H9 (cell line): ENCODE measurements around the gene EAF2. TPM values are rescaled to one million over a fixed set of nuclear protein-coding genes. Genes with fewer than 3 reads are reported as not detected.

Experiments
- DNase-seq: peaks from one replicate; pipeline ENCODE4 v3.0.0-alpha.2; 2017
- H2AFZ ChIP-seq: one replicate; pipeline ENCODE4 v1.6.1; 2013; ENCODE audit warnings: mild to moderate bottlenecking, low read length, control low read depth, moderate library complexity
- H2AK5ac ChIP-seq: 2 replicates; pipeline ENCODE4 v1.6.1; 2013; ENCODE audit warnings: low read length, control low read depth, mixed read lengths; ENCODE audit not compliant: insufficient read length
- H2BK120ac ChIP-seq: one replicate; pipeline ENCODE4 v1.6.1; 2013; ENCODE audit warnings: low read depth, mild to moderate bottlenecking, low read length, control low read depth, inconsistent platforms; ENCODE audit not compliant: poor library complexity, severe bottlenecking
- H2BK12ac ChIP-seq: 2 replicates; pipeline ENCODE4 v1.6.1; 2013; ENCODE audit warnings: low read length, control low read depth, mixed read lengths, low read depth; ENCODE audit not compliant: insufficient read length
- H2BK15ac ChIP-seq: 2 replicates; pipeline ENCODE4 v1.6.1; 2013; ENCODE audit warnings: low read depth, low read length, control low read depth
- H2BK20ac ChIP-seq: one replicate; pipeline ENCODE4 v1.6.1; 2013; ENCODE audit warnings: low read depth, mild to moderate bottlenecking, low read length, control low read depth, inconsistent platforms; ENCODE audit not compliant: poor library complexity, severe bottlenecking
- H2BK5ac ChIP-seq: 2 replicates; pipeline ENCODE4 v1.6.1; 2013; ENCODE audit warnings: low read length, control low read depth, mixed read lengths; ENCODE audit not compliant: insufficient read length
- H3K14ac ChIP-seq: 2 replicates; pipeline ENCODE4 v1.6.1; 2013; ENCODE audit warnings: low read length, control low read depth; ENCODE audit not compliant: insufficient read depth
- H3K18ac ChIP-seq: 2 replicates; pipeline ENCODE4 v1.6.1; 2013; ENCODE audit warnings: low read depth, mild to moderate bottlenecking, mixed read lengths, low read length, control low read depth; ENCODE audit not compliant: insufficient read length
- H3K23ac ChIP-seq: 2 replicates; pipeline ENCODE4 v1.6.1; 2013; ENCODE audit warnings: low read length, control low read depth, mixed read lengths, low read depth; ENCODE audit not compliant: insufficient read length
- H3K23me2 ChIP-seq: 2 replicates; pipeline ENCODE4 v1.6.1; 2013; ENCODE audit warnings: low read depth, mild to moderate bottlenecking, mixed read lengths, low read length, control low read depth; ENCODE audit not compliant: insufficient read length, poor library complexity, severe bottlenecking
- H3K27ac ChIP-seq: 2 replicates; pipeline ENCODE4 v1.5.1; 2013; ENCODE audit warnings: low read length, control low read depth, mixed read lengths, low read depth; ENCODE audit not compliant: insufficient read length
- H3K27me3 ChIP-seq: 2 replicates; pipeline ENCODE4 v1.6.1; 2013; ENCODE audit warnings: low read length, control low read depth, inconsistent platforms; ENCODE audit not compliant: insufficient read depth
- H3K4ac ChIP-seq: 2 replicates; pipeline ENCODE4 v1.6.1; 2013; ENCODE audit warnings: low read depth, mild to moderate bottlenecking, control low read depth, inconsistent platforms, low read length, moderate library complexity
- H3K4me1 ChIP-seq: 2 replicates; pipeline ENCODE4 v1.6.1; 2013; ENCODE audit warnings: low read length, control low read depth, inconsistent platforms; ENCODE audit not compliant: insufficient read depth
- H3K4me2 ChIP-seq: 2 replicates; pipeline ENCODE4 v1.6.1; 2013; ENCODE audit warnings: low read length, control low read depth, mixed read lengths; ENCODE audit not compliant: insufficient read length, insufficient read depth
- H3K56ac ChIP-seq: 2 replicates; pipeline ENCODE4 v1.6.1; 2013; ENCODE audit warnings: low read depth, mild to moderate bottlenecking, mixed read lengths, low read length, control low read depth; ENCODE audit not compliant: insufficient read length
- H3K79me1 ChIP-seq: 2 replicates; pipeline ENCODE4 v1.6.1; 2013; ENCODE audit warnings: low read depth, mild to moderate bottlenecking, moderate library complexity, low read length, control low read depth, inconsistent platforms; ENCODE audit not compliant: insufficient read depth, poor library complexity, severe bottlenecking
- H3K79me2 ChIP-seq: 2 replicates; pipeline ENCODE4 v1.6.1; 2013; ENCODE audit warnings: low read length, control low read depth, inconsistent platforms; ENCODE audit not compliant: insufficient read depth
- H3K9ac ChIP-seq: 2 replicates; pipeline ENCODE4 v1.6.1; 2013; ENCODE audit warnings: low read length, control low read depth, mixed read lengths; ENCODE audit not compliant: insufficient read length; ENCODE audit errors: extremely low read depth
- H3K9me3 ChIP-seq: one replicate; pipeline ENCODE4 v1.6.1; 2013; ENCODE audit warnings: low read depth, low read length, inconsistent platforms; ENCODE audit not compliant: control insufficient read depth
- H3T11ph ChIP-seq: one replicate; pipeline ENCODE4 v1.6.1; 2013; ENCODE audit warnings: mild to moderate bottlenecking, low read length, control low read depth, inconsistent platforms
- H4K20me1 ChIP-seq: one replicate; pipeline ENCODE4 v1.6.1; 2013; ENCODE audit not compliant: control insufficient read depth, insufficient read length, insufficient read depth
- H4K5ac ChIP-seq: 2 replicates; pipeline ENCODE4 v1.6.1; 2013; ENCODE audit warnings: low read depth, mild to moderate bottlenecking, mixed read lengths, low read length, control low read depth; ENCODE audit not compliant: insufficient read length
- H4K8ac ChIP-seq: replicated peaks from 2 replicates; pipeline ENCODE4 v1.6.1; 2013; ENCODE audit warnings: low read length, control low read depth, mixed read lengths, low read depth; ENCODE audit not compliant: insufficient read length
- H4K91ac ChIP-seq: 2 replicates; pipeline ENCODE4 v1.6.1; 2013; ENCODE audit warnings: low read depth, mild to moderate bottlenecking, moderate library complexity, mixed read lengths, low read length, control low read depth; ENCODE audit not compliant: insufficient read length
- H3K27ac Mint-ChIP-seq, 3 experiments: 2 replicates in 2 of 3; 3 replicates in 1 of 3; pipeline ENCODE4 v1.8.0; 2020 to 2021; ENCODE audit warnings: mixed read lengths in 3 of 3, mild to moderate bottlenecking in 1 of 3, moderate library complexity in 1 of 3
- H3K27me3 Mint-ChIP-seq: 2 replicates; pipeline ENCODE4 v1.8.0; 2021; ENCODE audit warnings: low read depth, mild to moderate bottlenecking, moderate library complexity, mixed read lengths
- H3K36me3 Mint-ChIP-seq, 3 experiments: 2 replicates in 2 of 3; 3 replicates in 1 of 3; pipeline ENCODE4 v1.8.0; 2020 to 2021; ENCODE audit warnings: low read depth in 3 of 3, mixed read lengths in 3 of 3; ENCODE audit not compliant: insufficient read depth in 1 of 3
- H3K4me1 Mint-ChIP-seq, 2 experiments: 2 replicates each; pipeline ENCODE4 v1.8.0; 2020; ENCODE audit warnings: mixed read lengths in 2 of 2
- H3K4me3 Mint-ChIP-seq, 2 experiments: 2 replicates in 1 of 2; 3 replicates in 1 of 2; pipeline ENCODE4 v1.8.0; 2020 to 2021; ENCODE audit warnings: mild to moderate bottlenecking in 2 of 2, mixed read lengths in 2 of 2, moderate library complexity in 1 of 2
- H3K9me3 Mint-ChIP-seq, 2 experiments: 2 replicates in 1 of 2; 3 replicates in 1 of 2; pipeline ENCODE4 v1.8.0; 2020; ENCODE audit warnings: mild to moderate bottlenecking in 2 of 2, mixed read lengths in 2 of 2, moderate library complexity in 1 of 2
- WGBS: extraction: QIAGEN DNeasy Blood & Tissue Kit; methylation state at CpG from one replicate; pipeline ENCODE4 v1.1.7; 2013; ENCODE audit warnings: missing lambda C conversion rate, low lambda C conversion rate, mixed read lengths; ENCODE audit not compliant: insufficient read length; ENCODE audit errors: extremely low coverage; 5-methylcytosine and 5-hydroxymethylcytosine counted together
- total RNA-seq: library from RNA; stranded (reverse); gene quantifications from 2 replicates; pipeline ENCODE4 v1.2.1, GENCODE V29; 2021
- TF ChIP-seq, protein P1 (sequence below): fragments of 200-600 bp; sonication (generic); conservative IDR thresholded peaks from 3 replicates; pipeline ENCODE4 v1.8.0; 2021; ENCODE audit warnings: antibody characterized with exemption, mild to moderate bottlenecking

Gene EAF2
- total RNA-seq, 1 experiment from 2014 or later, result 4.3 TPM

DNA sequence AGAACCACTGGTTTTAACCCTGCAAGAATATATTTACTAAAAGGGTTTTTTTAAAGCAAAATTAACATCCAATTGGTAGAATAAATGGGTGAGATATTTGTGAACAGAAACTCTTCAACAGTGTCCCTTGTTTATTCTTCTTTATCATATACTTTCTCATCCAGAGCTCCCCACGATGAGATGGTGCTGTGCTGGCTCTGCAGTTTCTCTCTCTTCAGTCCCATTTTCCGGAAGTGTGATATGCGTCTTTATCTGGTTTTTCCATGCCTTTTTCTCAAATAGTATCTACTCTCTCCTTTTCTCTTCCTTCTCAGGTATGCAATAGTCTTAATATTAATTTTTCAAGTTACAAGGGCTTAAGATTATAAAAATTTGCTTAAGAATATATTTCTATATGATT lies 1.5 kb downstream of the EAF2 start:
- no peaks in the 10 kb centered on the region for H4K20me1 ChIP-seq
- H3K23ac ChIP-seq, result no peak overlapping the region
- H2BK5ac ChIP-seq, result no peak overlapping the region
- no peak overlapping the region for H2BK120ac ChIP-seq
- H3K27me3 Mint-ChIP-seq, result peaks cover 14% of the 10 kb centered on the region
- no peak overlapping the region for H3K4me2 ChIP-seq
- H4K91ac ChIP-seq, result no peak overlapping the region
- no peak overlapping the region for H3K18ac ChIP-seq
- no peak overlapping the region for H2AFZ ChIP-seq
- no peak overlapping the region for H3K27ac ChIP-seq
- H3K79me1 ChIP-seq, result peaks cover under 1% of the 10 kb centered on the region
- no peak overlapping the region for H2AK5ac ChIP-seq
- no CpG with 5 or more reads among the region's 3 CpGs for WGBS
- peaks cover 3% of the 10 kb centered on the region; the same call in 1 of the 2 replicates for H3K79me2 ChIP-seq
- no peak overlapping the region for H3K27ac Mint-ChIP-seq
- peaks cover 2% of the 10 kb centered on the region; the same call in 1 of the 2 replicates for H3K4me1 ChIP-seq
- peaks cover 6% of the 10 kb centered on the region for H3K23me2 ChIP-seq
- peaks cover 22 to 23% of the 10 kb centered on the region in 2 experiments for H3K4me1 Mint-ChIP-seq
- no peak overlapping the region for H2BK15ac ChIP-seq
- DNase-seq, result no peak
- peaks cover 2 to 18% (median 17%) of the 10 kb centered on the region in 3 experiments; a peak in 6 of 7 replicates for H3K36me3 Mint-ChIP-seq
- no peak overlapping the region for H3K56ac ChIP-seq
- H3K14ac ChIP-seq, result no peak overlapping the region
- H3T11ph ChIP-seq, result no peak overlapping the region
- no peak overlapping the region for H2BK12ac ChIP-seq
- no peaks in the 10 kb centered on the region for H3K27me3 ChIP-seq
- no peaks in the 10 kb centered on the region; a peak in 1 of 5 replicates for H3K9me3 Mint-ChIP-seq
- no peak overlapping the region for H3K9ac ChIP-seq
- no peak overlapping the region for H2BK20ac ChIP-seq
- no peak overlapping the region for H4K8ac ChIP-seq
- TF ChIP-seq, protein P1, sequence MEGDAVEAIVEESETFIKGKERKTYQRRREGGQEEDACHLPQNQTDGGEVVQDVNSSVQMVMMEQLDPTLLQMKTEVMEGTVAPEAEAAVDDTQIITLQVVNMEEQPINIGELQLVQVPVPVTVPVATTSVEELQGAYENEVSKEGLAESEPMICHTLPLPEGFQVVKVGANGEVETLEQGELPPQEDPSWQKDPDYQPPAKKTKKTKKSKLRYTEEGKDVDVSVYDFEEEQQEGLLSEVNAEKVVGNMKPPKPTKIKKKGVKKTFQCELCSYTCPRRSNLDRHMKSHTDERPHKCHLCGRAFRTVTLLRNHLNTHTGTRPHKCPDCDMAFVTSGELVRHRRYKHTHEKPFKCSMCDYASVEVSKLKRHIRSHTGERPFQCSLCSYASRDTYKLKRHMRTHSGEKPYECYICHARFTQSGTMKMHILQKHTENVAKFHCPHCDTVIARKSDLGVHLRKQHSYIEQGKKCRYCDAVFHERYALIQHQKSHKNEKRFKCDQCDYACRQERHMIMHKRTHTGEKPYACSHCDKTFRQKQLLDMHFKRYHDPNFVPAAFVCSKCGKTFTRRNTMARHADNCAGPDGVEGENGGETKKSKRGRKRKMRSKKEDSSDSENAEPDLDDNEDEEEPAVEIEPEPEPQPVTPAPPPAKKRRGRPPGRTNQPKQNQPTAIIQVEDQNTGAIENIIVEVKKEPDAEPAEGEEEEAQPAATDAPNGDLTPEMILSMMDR, result no peak
- H4K5ac ChIP-seq, result no peak overlapping the region
- no peak overlapping the region for H3K4me3 Mint-ChIP-seq
- H3K4ac ChIP-seq, result no peak overlapping the region
- H3K9me3 ChIP-seq, result no peaks in the 10 kb centered on the region
